CD14-positive monocyte (primary cell): Measurements from ENCODE around the gene CALD1. TPM values are rescaled to one million over a fixed set of nuclear protein-coding genes. Genes with fewer than 3 reads are reported as not detected.

Experiments used
- DNase-seq, 3 donors: peaks; one replicate each; pipeline ENCODE4 v3.0.0-alpha.2; 2011 to 2022
- H2AFZ ChIP-seq: 2 replicates; pipeline ENCODE4 v1.6.0; 2012; ENCODE audit warnings: mild to moderate bottlenecking, low read depth, low read length, inconsistent platforms; ENCODE audit not compliant: insufficient read depth, poor library complexity, severe bottlenecking
- H3K27ac ChIP-seq, 2 donors: 1 replicate in 1 of 2; 2 replicates in 1 of 2; pipeline ENCODE4 v1.5.1; 2012 to 2013; ENCODE audit warnings: low read length in 2 of 2, control low read depth in 1 of 2, inconsistent platforms in 1 of 2, low read depth in 1 of 2, mild to moderate bottlenecking in 1 of 2
- H3K27me3 ChIP-seq, 2 donors: one replicate each; pipeline versions ENCODE4 v1.6.0 to v1.6.1; 2011 to 2013; ENCODE audit warnings: low read length in 2 of 2; ENCODE audit not compliant: control insufficient read depth in 2 of 2, insufficient read depth in 2 of 2
- H3K36me3 ChIP-seq, 2 donors: replicated peaks in 1 of 2; 1 replicate in 1 of 2; 2 replicates in 1 of 2; pipeline versions ENCODE4 v1.5.1 to v1.6.1; 2012 to 2013; ENCODE audit warnings: low read length in 2 of 2, control low read depth in 1 of 2, inconsistent platforms in 1 of 2, mild to moderate bottlenecking in 1 of 2; ENCODE audit not compliant: insufficient read depth in 2 of 2, control insufficient read depth in 1 of 2
- H3K4me1 ChIP-seq, 2 donors: 1 replicate in 1 of 2; 2 replicates in 1 of 2; pipeline versions ENCODE4 v1.5.1 to v1.6.1; 2012 to 2013; ENCODE audit warnings: low read length in 2 of 2, control low read depth in 1 of 2, inconsistent platforms in 1 of 2, mild to moderate bottlenecking in 1 of 2, moderate library complexity in 1 of 2; ENCODE audit not compliant: insufficient read depth in 2 of 2, control insufficient read depth in 1 of 2
- H3K4me2 ChIP-seq: replicated peaks from 2 replicates; pipeline ENCODE3; 2012; ENCODE audit warnings: low read length, moderate library complexity, mild to moderate bottlenecking; ENCODE audit not compliant: poor library complexity, severe bottlenecking; ENCODE audit errors: extremely low read depth
- H3K4me3 ChIP-seq, 3 experiments: fragments of 200-600 bp in 1 of 3; sonication (generic) in 1 of 3; replicated peaks in 1 of 3; 1 replicate in 2 of 3; 2 replicates in 1 of 3; pipeline ENCODE4 v1.5.1; 2011 to 2013; ENCODE audit warnings: low read length in 3 of 3, mild to moderate bottlenecking in 3 of 3, control low read depth in 2 of 3, low read depth in 2 of 3, inconsistent platforms in 1 of 3, moderate library complexity in 1 of 3
- H3K79me2 ChIP-seq: 2 replicates; pipeline ENCODE4 v1.6.0; 2012; ENCODE audit warnings: mild to moderate bottlenecking, control low read depth, inconsistent platforms, low read length, moderate library complexity; ENCODE audit not compliant: insufficient read depth
- H3K9ac ChIP-seq: 2 replicates; pipeline ENCODE4 v1.6.0; 2017; ENCODE audit warnings: low read length, mild to moderate bottlenecking; ENCODE audit not compliant: insufficient read depth, poor library complexity, severe bottlenecking
- H3K9me3 ChIP-seq, 2 donors: replicated peaks in 1 of 2; 1 replicate in 1 of 2; 2 replicates in 1 of 2; pipeline versions ENCODE4 v1.5.1 to v1.6.1; 2012 to 2013; ENCODE audit warnings: low read length in 2 of 2, control low read depth in 1 of 2; ENCODE audit not compliant: control insufficient read depth in 1 of 2, insufficient read depth in 1 of 2
- H4K20me1 ChIP-seq: 2 replicates; pipeline ENCODE4 v1.6.0; 2012; ENCODE audit warnings: mild to moderate bottlenecking, low read length, control low read depth, moderate library complexity; ENCODE audit not compliant: insufficient read depth
- H3K27ac Mint-ChIP-seq, 7 donors: one replicate each; pipeline ENCODE4 v1.8.0; 2020; ENCODE audit warnings: mild to moderate bottlenecking in 7 of 7, mixed read lengths in 7 of 7, moderate library complexity in 6 of 7, inconsistent platforms in 2 of 7
- H3K27me3 Mint-ChIP-seq, 3 donors: one replicate each; pipeline ENCODE4 v1.8.0; 2021 to 2022; ENCODE audit warnings: low read depth in 3 of 3, mild to moderate bottlenecking in 3 of 3, mixed read lengths in 3 of 3, moderate library complexity in 3 of 3, inconsistent platforms in 1 of 3
- H3K36me3 Mint-ChIP-seq, 2 donors: one replicate each; pipeline ENCODE4 v1.8.0; 2020; ENCODE audit warnings: mixed read lengths in 2 of 2, inconsistent platforms in 1 of 2, mild to moderate bottlenecking in 1 of 2
- H3K4me1 Mint-ChIP-seq: one replicate; pipeline ENCODE4 v1.8.0; 2020; ENCODE audit warnings: mild to moderate bottlenecking, mixed read lengths
- H3K4me3 Mint-ChIP-seq, 2 donors: one replicate each; pipeline ENCODE4 v1.8.0; 2020; ENCODE audit warnings: mild to moderate bottlenecking in 2 of 2, mixed read lengths in 2 of 2, moderate library complexity in 1 of 2
- H3K9me3 Mint-ChIP-seq, 7 donors: one replicate each; pipeline ENCODE4 v1.8.0; 2020 to 2022; ENCODE audit warnings: mixed read lengths in 7 of 7, mild to moderate bottlenecking in 6 of 7, moderate library complexity in 6 of 7, inconsistent platforms in 2 of 7
- CTCF ChIP-seq: fragments of 200-600 bp; IDR thresholded peaks from one replicate; pipeline ENCODE4 v1.8.0; 2022; ENCODE audit warnings: antibody characterized with exemption, mild to moderate bottlenecking
- WGBS: methylation state at CpG from one replicate; pipeline ENCODE4 v1.1.5; 2013; ENCODE audit warnings: missing lambda C conversion rate; ENCODE audit not compliant: insufficient coverage; 5-methylcytosine and 5-hydroxymethylcytosine counted together
- intact Hi-C, 2 donors: fragments of 100-400 bp; cut with micrococcal nuclease; formaldehyde crosslinking; loops; one replicate each; pipeline versions ENCODE4 v1.15.0 to v1.15.1; 2023
- polyA plus RNA-seq, 3 donors: library from polyadenylated mRNA; depleted of rRNA in 1 of 3; unstranded in 2 of 3; stranded (reverse) in 1 of 3; fragments of 300-500 nt in 2 of 3; fragments of >200 nt in 1 of 3; fragmentation: Illumina TruSeq in 2 of 3; gene quantifications; 1 replicate in 2 of 3; 2 replicates in 1 of 3; pipeline ENCODE4 v1.2.3, GENCODE V29; 2012 to 2021

CALD1 gene
- polyA plus RNA-seq, 3 donors = 0.18 TPM; not detected in 2

GRCh38 chr7:134752006-134752760 is 27.3 kb upstream of the CALD1 start:
- no peaks in the 10 kb centered on the region for H3K9me3 ChIP-seq
- no peak overlapping the region for H2AFZ ChIP-seq
- H3K27ac ChIP-seq = no peak overlapping the region
- H3K4me1 Mint-ChIP-seq = no peaks in the 10 kb centered on the region
- H3K9ac ChIP-seq = no peak overlapping the region
- H3K79me2 ChIP-seq = no peaks in the 10 kb centered on the region
- no peak overlapping the region for H3K27ac Mint-ChIP-seq
- H3K4me1 ChIP-seq = no peaks in the 10 kb centered on the region
- H3K4me2 ChIP-seq = no peak overlapping the region
- no peak overlapping the region for H3K4me3 ChIP-seq
- H3K4me3 Mint-ChIP-seq = no peak overlapping the region
- no peaks in the 10 kb centered on the region for H3K36me3 Mint-ChIP-seq
- H3K27me3 Mint-ChIP-seq = peaks cover 0 to 1% (median 0%) of the 10 kb centered on the region in 3 donors
- no peak for DNase-seq
- no peaks in the 10 kb centered on the region for H4K20me1 ChIP-seq
- H3K27me3 ChIP-seq = no peaks in the 10 kb centered on the region
- intact Hi-C loops = loop anchor here in 1 of 2 donors (10.0 kb wide), 1 partner anchor 317 kb away; no protein-coding TSS in a partner anchor
- H3K36me3 ChIP-seq = no peaks in the 10 kb centered on the region
- H3K9me3 Mint-ChIP-seq = no peaks in the 10 kb centered on the region
- 85% methylated on average over 4 of the region's 6 CpGs for WGBS
- TF ChIP-seq CTCF = no peak

- Histone ChIP-seq H3K27me3 (no peaks in the 10 kb centered on the region), H3K36me3 (no peaks in the 10 kb centered on the region), H4K20me1 (no peaks in the 10 kb centered on the region), H3K4me1 (no peaks in the 10 kb centered on the region), H3K4me3 (no peak overlapping the region), H3K27ac (no peak overlapping the region), H3K9me3 (no peaks in the 10 kb centered on the region), H3K79me2 (no peaks in the 10 kb centered on the region), H3K9ac (no peak overlapping the region), H2AFZ (no peak overlapping the region), H3K4me2 (no peak overlapping the region)
- Mint-ChIP-seq H3K27me3 (peaks cover 0 to 2% (median 1%) of the 10 kb centered on the region in 3 donors), H3K4me1 (no peaks in the 10 kb centered on the region), H3K27ac (no peak overlapping the region), H3K9me3 (no peaks in the 10 kb centered on the region), H3K4me3 (no peak overlapping the region), H3K36me3 (no peaks in the 10 kb centered on the region)
- no peak for DNase-seq
- no CpG with 5 or more reads among the region's 1 CpG for WGBS
- intact Hi-C loops = loop anchor here in 1 of 2 donors (10.0 kb wide), 1 partner anchor 321 kb away; no protein-coding TSS in a partner anchor
- peak; percentile 27 for TF ChIP-seq CTCF
Observed at GRCh38 chr7:134755422-134756022, 23.9 kb upstream of the CALD1 start.
